GM08714 (cell line): Measurements from ENCODE around the gene MMS19.
"Not testable (repeated sequence)": the region's sequence is repeated elsewhere in the genome, so short reads cannot be mapped to it uniquely, and the experiment has no call there.

Experiments
- H3K4me3 ChIP-seq: fragments of 200-500 bp; sonication (Bioruptor generic); 2 replicates; pipeline ENCODE4 v1.5.1; 2014; ENCODE audit warnings: mild to moderate bottlenecking, low read length, inconsistent platforms
- ZNF274 ChIP-seq: IDR thresholded peaks from 2 replicates; pipeline ENCODE4 v1.6.1; 2012; ENCODE audit warnings: mild to moderate bottlenecking, low read depth, low read length

MMS19 gene

GRCh38 chr10:97532935-97533671, 34.9 kb upstream of the MMS19 start:
- no peak overlapping the region for H3K4me3 ChIP-seq
- TF ChIP-seq ZNF274, result no peak

GRCh38 chr10:97531401-97531986, 33.3 kb upstream of the MMS19 start:
- TF ChIP-seq ZNF274, result no peak
- H3K4me3 ChIP-seq, result no peak overlapping the region

- H3K4me3 ChIP-seq, result no peak overlapping the region
- TF ChIP-seq ZNF274, result no peak
Observed at GRCh38 chr10:97529685-97530465, 31.7 kb upstream of the MMS19 start.

GRCh38 chr10:97528876-97529275, 30.7 kb upstream of the MMS19 start:
- not testable (repeated sequence) for H3K4me3 ChIP-seq

- TF ChIP-seq ZNF274, result no peak
- no peak overlapping the region for H3K4me3 ChIP-seq
Observed at GRCh38 chr10:97525683-97526110, 27.5 kb upstream of the MMS19 start.

GRCh38 chr10:97525086-97525485, 26.9 kb upstream of the MMS19 start:
- TF ChIP-seq ZNF274, result no peak
- H3K4me3 ChIP-seq, result no peak overlapping the region

GRCh38 chr10:97522937-97523336, 24.7 kb upstream of the MMS19 start:
- H3K4me3 ChIP-seq, result no peak overlapping the region
- TF ChIP-seq ZNF274, result no peak

GRCh38 chr10:97522071-97522470, 23.8 kb upstream of the MMS19 start:
- no peak overlapping the region for H3K4me3 ChIP-seq
- no peak for TF ChIP-seq ZNF274

- no peak overlapping the region for H3K4me3 ChIP-seq
- TF ChIP-seq ZNF274, result no peak
Observed at GRCh38 chr10:97520978-97521761, 22.9 kb upstream of the MMS19 start.

- TF ChIP-seq ZNF274, result no peak
- H3K4me3 ChIP-seq, result no peak overlapping the region
Observed at GRCh38 chr10:97520520-97520919, 22.3 kb upstream of the MMS19 start.

GRCh38 chr10:97519342-97519741, 21.1 kb upstream of the MMS19 start:
- H3K4me3 ChIP-seq, result no peak overlapping the region

GRCh38 chr10:97518301-97519043, 20.2 kb upstream of the MMS19 start:
- no peak for TF ChIP-seq ZNF274
- H3K4me3 ChIP-seq, result no peak overlapping the region

More at GRCh38 chr10:97519342-97519741, 21.1 kb upstream of the MMS19 start:
- no peak for TF ChIP-seq ZNF274

GRCh38 chr10:97517778-97518300, 19.6 kb upstream of the MMS19 start:
- no peak overlapping the region for H3K4me3 ChIP-seq
- TF ChIP-seq ZNF274, result no peak
